Measurements from ENCODE around the gene ASZ1.
"Not testable (repeated sequence)": the region's sequence is repeated elsewhere in the genome, so short reads cannot be mapped to it uniquely, and the experiment has no call there.

The ASZ1 gene, protein sequence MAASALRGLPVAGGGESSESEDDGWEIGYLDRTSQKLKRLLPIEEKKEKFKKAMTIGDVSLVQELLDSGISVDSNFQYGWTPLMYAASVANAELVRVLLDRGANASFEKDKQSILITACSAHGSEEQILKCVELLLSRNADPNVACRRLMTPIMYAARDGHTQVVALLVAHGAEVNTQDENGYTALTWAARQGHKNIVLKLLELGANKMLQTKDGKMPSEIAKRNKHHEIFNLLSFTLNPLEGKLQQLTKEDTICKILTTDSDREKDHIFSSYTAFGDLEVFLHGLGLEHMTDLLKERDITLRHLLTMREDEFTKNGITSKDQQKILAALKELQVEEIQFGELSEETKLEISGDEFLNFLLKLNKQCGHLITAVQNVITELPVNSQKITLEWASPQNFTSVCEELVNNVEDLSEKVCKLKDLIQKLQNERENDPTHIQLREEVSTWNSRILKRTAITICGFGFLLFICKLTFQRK

DNA sequence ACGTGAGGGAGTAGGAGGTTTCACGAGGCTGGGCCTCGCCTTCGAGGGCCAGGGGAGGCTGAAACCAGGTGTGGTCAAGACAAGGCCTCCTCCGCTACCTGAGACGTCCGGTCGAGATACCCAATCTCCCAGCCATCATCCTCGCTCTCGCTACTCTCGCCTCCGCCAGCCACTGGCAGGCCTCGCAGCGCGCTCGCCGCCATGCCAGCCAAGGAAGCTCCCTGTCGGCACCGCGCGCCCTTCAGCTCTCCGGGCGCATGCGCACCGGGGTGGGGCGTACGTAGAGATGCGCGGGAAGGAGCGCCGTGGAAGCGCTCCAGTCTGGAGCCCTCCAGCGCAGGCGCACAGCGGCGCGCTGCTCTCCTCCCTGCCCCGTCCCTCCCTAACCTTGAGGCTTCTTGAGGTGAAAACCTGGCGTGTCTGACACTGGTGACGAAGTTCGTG, at the start of gene ASZ1:
Gene ASZ1, minus strand, starts transcription at position 236 of the 444 bp plus-strand sequence. Its CDS starts 33 bp downstream, at position 203.
- in situ Hi-C loops (cut with MboI; ENCODE audit: low sequenced_read_pairs), result no loop called here

DNA sequence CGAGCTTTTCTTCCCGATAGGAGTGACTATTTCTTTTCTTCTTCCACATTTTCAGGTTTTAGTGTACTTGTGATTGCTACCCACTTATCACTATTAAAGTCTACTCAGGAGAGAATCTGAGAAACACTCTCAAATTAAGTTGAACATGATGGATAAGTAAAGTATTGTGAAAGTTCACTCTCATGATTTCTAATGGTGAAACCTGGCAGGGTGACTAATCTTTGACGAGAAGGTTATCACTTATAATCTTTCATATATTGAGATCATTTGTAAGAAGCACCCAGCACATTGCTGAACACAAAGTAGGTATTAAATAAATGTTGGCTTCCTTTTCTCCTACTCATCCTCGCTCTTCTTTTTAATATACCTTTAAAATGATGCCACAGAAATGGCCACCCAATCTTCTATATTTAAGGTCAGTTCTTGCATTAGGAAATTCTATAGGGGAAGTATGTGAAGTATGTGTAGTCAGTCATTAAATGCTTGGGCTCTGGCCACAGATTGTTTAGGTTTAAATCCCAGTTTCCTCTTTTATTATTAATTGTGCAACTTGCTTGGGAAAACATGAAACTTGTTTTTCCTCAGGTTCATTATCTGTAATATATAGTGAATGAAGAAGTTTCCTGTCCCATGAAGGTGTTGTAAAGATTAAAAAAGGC, 49.4 kb upstream of the ASZ1 start:
- in situ Hi-C loops (cut with MboI; ENCODE audit: low sequenced_read_pairs), result no loop called here

DNA sequence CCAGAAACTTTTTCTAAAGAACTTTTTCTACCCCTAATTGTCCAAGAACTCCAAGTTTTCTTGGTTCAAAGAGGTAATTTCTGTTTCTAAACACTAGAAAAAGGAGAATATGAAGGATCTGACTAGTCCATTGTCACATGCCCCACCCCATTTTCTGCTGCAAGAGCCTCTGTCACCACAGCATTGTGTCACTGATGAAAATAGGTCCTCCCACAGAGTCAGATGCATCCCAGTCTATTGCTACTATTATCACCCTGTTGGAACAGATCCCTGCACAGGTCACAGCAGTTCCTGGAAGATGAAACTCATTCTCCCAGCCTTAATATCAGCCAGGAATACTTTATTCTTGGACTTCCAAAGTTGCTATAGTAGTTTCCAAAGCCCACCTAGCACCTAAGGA, 45.0 kb upstream of the ASZ1 start:
- in situ Hi-C loops (cut with MboI; ENCODE audit: low sequenced_read_pairs), result no loop called here

GRCh38 chr7:117470777-117471176, 43.5 kb upstream of the ASZ1 start:
- in situ Hi-C loops (cut with MboI; ENCODE audit: low sequenced_read_pairs), result no loop called here

- in situ Hi-C loops (cut with MboI; ENCODE audit: low sequenced_read_pairs), result no loop called here
Observed at GRCh38 chr7:117468174-117468573, 40.9 kb upstream of the ASZ1 start.

DNA sequence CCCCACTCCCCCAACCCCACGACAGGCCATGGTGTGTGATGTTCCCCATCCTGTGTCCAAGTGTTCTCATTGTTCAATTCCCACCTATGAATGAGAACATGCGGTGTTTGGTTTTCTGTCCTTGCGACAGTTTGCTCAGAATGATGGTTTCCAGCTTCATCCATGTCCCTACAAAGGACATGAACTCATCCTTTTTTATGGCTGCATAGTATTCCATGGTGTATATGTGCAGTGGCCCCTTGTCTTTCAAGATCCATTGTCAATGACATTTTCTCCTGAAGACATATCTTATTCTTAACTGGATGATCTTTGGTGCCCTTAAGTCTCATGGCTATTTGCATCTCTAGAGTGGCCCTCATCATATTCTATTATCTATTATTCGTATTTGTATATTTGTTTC, 33.5 kb upstream of the ASZ1 start:
- in situ Hi-C loops (cut with MboI; ENCODE audit: low sequenced_read_pairs), result not testable (repeated sequence)

- in situ Hi-C loops (cut with MboI; ENCODE audit: low sequenced_read_pairs), result no loop called here
Observed at GRCh38 chr7:117459735-117460134, 32.4 kb upstream of the ASZ1 start.

GRCh38 chr7:117458977-117459583, 31.8 kb upstream of the ASZ1 start:
- in situ Hi-C loops (cut with MboI; ENCODE audit: low sequenced_read_pairs), result no loop called here

DNA sequence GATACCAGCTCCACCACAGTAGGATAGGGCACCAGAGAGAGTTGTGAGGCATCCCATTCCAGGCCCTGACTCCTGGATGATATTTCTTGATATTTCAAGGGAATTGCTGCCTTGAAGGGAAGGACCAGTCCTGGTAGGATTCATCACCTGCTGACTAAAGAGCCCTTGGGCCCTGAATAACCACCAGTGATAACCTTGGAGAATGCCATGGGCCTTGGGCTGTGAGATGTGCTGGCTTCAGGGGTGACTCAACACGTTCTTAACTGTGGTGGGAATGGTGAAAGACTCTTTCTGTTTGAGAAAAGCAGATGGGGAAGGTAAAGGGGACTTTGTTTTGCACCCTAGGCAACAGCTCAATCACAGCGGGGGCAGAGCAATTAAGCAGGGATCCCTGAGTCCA, 21.4 kb upstream of the ASZ1 start:
- in situ Hi-C loops (cut with MboI; ENCODE audit: low sequenced_read_pairs), result no loop called here

DNA sequence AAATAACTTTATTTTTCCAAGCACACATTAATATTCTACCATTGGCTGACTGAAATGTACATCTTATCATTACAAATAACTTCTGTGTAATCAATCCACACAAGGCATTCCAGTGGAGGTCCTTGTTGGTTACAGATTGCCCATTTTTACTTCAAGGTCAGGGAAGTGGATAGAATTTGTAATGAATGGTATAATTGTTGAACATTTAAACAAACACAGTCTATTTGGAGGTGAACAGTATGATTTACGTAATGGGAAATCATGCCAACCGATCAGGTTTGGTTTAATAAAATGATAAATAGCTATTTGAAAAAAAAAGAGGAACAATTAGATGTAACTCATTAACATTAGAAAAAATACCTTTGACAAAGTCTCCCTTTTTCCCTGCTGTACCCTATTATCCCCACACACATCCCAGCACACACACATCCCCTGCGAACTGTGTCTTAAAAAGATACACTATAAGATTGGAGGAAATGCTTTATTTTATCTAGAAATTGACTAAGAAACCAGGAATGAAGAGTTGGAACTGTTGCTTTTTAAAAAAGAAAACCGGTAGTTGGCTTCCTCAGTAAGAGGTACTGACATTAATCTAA, 19.0 kb upstream of the ASZ1 start:
- in situ Hi-C loops (cut with MboI; ENCODE audit: low sequenced_read_pairs), result no loop called here

DNA sequence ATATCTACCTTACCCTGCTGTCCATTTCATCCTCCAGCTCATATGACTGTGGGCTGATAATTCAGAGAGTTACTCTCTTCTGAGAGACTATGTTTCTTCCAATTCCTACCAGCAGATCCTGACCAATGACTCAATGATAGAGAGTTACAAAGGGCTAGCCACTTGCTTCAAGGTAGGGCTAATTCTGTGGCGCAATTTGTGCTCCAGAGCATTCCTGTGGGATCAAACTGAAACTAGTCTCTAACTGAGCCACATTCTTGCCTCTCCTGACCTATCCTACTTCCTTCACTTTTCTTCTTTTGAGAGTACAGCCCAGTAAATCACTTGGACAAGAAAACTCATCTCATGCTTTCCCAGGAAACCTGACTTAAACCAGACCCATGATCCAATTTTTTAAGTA, 17.9 kb upstream of the ASZ1 start:
- in situ Hi-C loops (cut with MboI; ENCODE audit: low sequenced_read_pairs), result no loop called here

- in situ Hi-C loops (cut with MboI; ENCODE audit: low sequenced_read_pairs), result no loop called here
Observed at GRCh38 chr7:117444646-117445045, 17.4 kb upstream of the ASZ1 start.

GRCh38 chr7:117435475-117436043, 8.3 kb upstream of the ASZ1 start:
- in situ Hi-C loops (cut with MboI; ENCODE audit: low sequenced_read_pairs), result no loop called here

- in situ Hi-C loops (cut with MboI; ENCODE audit: low sequenced_read_pairs), result no loop called here
Observed at GRCh38 chr7:117424090-117424829, 3.0 kb downstream of the ASZ1 start.

DNA sequence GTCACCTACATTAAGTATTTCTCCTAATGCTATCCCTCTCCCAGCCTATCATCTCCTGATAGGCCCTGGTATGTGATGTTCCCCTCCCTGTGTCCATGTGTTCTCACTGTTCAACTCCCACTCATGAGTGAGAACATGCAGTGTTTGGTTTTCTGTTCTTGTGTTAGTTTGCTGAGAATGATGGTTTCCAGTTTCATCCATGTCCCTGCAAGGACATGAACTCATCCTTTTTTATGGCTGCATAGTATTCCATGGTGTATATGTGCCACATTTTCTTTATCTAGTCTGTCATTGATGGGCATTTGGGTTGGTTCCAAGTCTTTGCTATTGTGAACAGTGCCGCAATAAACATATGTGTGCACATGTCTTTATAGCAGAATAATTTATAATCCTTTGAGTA, 12.7 kb downstream of the ASZ1 start:
- in situ Hi-C loops (cut with MboI; ENCODE audit: low sequenced_read_pairs), result not testable (repeated sequence)

- in situ Hi-C loops (cut with MboI; ENCODE audit: low sequenced_read_pairs), result no loop called here
Observed at GRCh38 chr7:117412946-117413559, 14.2 kb downstream of the ASZ1 start.

GRCh38 chr7:117412390-117412789, 14.9 kb downstream of the ASZ1 start:
- in situ Hi-C loops (cut with MboI; ENCODE audit: low sequenced_read_pairs), result no loop called here

DNA sequence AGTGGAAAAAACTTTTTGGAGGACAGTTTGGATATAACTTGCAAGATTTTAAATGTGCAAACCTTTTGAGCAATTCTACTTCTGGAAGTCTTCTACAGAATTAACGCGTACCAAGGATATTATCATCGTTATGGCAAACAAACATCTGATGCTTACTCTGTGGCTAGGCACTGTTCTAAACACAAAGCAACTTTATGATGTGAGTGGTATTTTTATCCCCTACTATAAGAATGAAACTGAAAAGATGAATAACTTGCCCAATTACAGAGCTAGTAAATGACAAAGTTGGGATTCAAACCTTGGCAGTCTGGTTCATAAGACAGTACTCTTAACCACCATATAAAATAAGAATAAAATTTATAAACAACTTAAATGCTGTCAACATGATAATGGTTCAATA, 15.8 kb downstream of the ASZ1 start:
- in situ Hi-C loops (cut with MboI; ENCODE audit: low sequenced_read_pairs), result no loop called here

DNA sequence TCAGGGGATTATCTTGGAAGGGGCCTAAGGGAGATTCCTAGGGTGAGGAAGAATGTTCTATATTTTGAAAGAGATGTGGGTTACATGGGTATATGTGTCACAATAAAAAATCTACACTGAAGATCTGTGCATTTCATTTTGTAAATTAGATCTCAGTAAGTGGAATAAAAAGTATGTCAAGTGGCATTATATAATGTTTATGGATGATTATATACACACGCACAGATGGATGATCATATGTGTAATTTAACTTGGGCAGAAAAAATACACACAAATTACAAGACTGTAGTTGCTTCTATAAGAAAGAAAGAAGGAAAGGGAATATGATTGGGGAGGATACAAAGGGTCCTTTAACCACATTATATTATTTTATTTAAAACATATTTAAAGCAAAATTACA, 18.5 kb downstream of the ASZ1 start:
- in situ Hi-C loops (cut with MboI; ENCODE audit: low sequenced_read_pairs), result no loop called here

DNA sequence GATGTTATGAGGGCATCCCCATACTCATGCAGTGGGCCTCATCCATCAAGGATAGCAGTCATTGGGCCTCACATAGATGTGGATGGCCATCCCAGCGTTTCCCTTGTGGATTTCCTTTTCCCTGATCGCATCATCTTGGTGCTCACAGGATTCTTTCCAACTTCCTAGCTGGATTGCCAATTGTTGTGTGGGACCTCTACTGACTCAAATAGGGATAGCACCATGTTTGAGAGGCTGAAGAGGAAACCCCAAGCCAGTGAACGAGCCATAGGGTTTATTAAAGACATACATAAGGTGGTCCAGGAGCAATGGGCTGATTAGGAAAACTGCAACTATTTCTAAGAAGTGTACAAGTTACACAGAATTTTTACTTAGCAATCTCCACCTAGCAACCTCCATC, 21.8 kb downstream of the ASZ1 start:
- in situ Hi-C loops (cut with MboI; ENCODE audit: low sequenced_read_pairs), result no loop called here
